NCI-H128 (cell line): Measurements from ENCODE around the gene XIST.
"Not testable (repeated sequence)": the region's sequence is repeated elsewhere in the genome, so short reads cannot be mapped to it uniquely, and the experiment has no call there.

Source experiments
- DNase-seq: peaks from one replicate; lab custom pipeline; 2025; ENCODE audit not compliant: unreplicated experiment; lab: John Stamatoyannopoulos, UW

XIST gene

GRCh38 chrX:73852467-73852866 lies at the start of gene XIST:
Gene XIST, minus strand, starts transcription at chrX:73852714.
- no peak for DNase-seq

GRCh38 chrX:73898315-73898714 lies 45.8 kb upstream of the XIST start:
- not testable (repeated sequence) for DNase-seq

DNA sequence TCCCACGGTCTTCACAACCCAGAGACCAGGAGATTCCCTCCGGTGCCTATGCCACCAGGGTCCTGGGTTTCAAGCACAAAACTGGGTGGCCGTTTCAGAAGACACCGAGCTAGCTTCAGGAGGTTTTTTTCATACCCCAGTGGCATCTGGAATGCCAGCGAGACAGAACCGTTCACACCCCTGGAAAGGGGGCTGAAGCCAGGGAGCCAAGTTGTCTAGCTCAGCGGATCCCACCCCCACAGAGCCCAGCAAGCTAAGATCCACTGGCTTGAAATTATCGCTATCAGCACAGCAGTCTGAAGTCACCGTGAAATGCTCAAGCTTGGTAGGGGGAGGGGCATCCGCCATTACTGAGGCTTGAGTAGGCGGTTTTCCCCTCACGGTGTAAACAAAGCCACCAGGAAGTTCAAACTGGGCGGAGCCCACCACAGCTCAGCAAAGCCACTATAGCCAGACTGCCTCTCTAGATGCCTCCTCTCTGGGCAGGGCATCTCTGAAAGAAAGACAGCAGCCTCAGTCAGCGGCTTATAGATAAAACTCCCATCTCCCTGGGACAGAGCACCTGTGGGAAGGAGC lies 40.1 kb upstream of the XIST start:
- DNase-seq, result not testable (repeated sequence)

- DNase-seq, result not testable (repeated sequence)
Measured at GRCh38 chrX:73882260-73882659, 29.7 kb upstream of the XIST start.

DNA sequence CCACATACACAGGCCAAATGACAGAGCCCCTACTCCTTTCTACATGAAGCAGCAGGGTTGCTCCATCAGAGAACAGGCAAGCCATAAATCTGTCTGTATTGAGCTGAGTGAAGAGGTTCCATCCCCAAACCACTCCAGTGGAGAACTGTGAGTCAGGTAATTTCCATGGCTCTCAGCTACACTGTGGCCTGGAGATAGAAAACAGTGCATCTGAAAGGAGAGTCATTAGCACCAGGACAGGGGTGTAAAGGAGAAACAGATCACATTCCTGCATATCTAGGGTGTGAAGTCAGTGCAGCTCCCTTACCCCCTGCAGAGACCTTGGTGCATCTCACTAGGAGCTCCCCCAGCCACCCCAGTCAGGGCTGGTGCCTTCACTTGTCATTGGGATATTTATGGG lies 25.2 kb upstream of the XIST start:
- no peak for DNase-seq

- no peak for DNase-seq
Measured at GRCh38 chrX:73876911-73877310, 24.4 kb upstream of the XIST start.

DNA sequence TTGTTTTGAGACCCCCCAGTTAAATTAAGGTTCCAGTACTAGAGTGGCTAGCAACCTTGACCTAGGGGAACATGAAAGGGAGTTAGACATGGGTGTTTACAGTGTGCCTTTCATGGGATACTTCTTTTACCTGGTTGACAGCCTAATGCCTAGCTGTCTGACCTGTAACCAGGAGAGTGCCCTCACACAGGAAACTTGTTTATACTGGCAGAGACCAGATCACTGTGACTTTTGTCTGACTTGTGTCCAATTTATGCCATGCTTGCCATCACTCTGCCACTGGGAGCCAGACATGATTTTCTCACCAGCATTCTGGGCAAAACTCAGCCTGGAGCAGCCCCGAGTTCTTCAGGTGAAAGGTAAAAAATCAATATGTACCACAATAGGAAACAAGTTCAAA lies 16.4 kb upstream of the XIST start:
- DNase-seq, result no peak

GRCh38 chrX:73867144-73867543 lies 14.6 kb upstream of the XIST start:
- no peak for DNase-seq

- DNase-seq, result no peak
Measured at GRCh38 chrX:73863852-73864251, 11.3 kb upstream of the XIST start.

- DNase-seq, result no peak
Measured at GRCh38 chrX:73863268-73863667, 10.8 kb upstream of the XIST start.

- DNase-seq, result no peak
Measured at GRCh38 chrX:73859622-73860021, 7.1 kb upstream of the XIST start.

GRCh38 chrX:73855546-73855945 lies 3.0 kb upstream of the XIST start:
- peak; percentile 31 for DNase-seq

GRCh38 chrX:73852022-73852421 lies 492 bp downstream of the XIST start:
- no peak for DNase-seq

- no peak for DNase-seq
Measured at GRCh38 chrX:73851014-73852009, 1.2 kb downstream of the XIST start.

- DNase-seq, result no peak
Measured at GRCh38 chrX:73850124-73851013, 2.1 kb downstream of the XIST start.

- no peak for DNase-seq
Measured at GRCh38 chrX:73849073-73849472, 3.4 kb downstream of the XIST start.

GRCh38 chrX:73847991-73848390 lies 4.5 kb downstream of the XIST start:
- no peak for DNase-seq

- no peak for DNase-seq
Measured at GRCh38 chrX:73847100-73847499, 5.4 kb downstream of the XIST start.

GRCh38 chrX:73842541-73843234 lies 9.8 kb downstream of the XIST start:
- DNase-seq, result no peak

DNA sequence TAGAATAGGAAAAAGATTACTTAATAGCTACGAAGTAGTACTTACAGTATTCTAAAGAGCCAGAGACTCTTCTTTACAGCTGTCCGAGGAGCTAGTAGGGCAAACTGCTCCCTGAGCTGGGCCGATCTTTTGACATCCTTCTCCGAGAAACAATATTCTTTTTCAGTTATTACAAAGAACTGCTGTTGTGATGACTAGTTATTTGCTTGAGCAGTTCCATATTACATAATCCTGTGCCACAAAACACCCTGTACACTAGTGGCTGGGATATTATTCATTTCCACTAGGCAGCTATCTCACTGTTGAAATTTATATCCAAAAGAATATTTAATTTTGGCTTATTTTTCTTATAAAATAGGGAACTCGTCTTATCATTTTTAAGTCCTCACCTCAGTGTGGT lies 11.2 kb downstream of the XIST start:
- DNase-seq, result no peak
